HepG2 (cell line): Measurements from ENCODE around the gene TAF9B.

Source experiments
- FOSL2 ChIP-seq: sonication (generic); formaldehyde crosslinking; IDR thresholded peaks from 2 replicates; pipeline ENCODE4 v1.4.0; 2020; ENCODE audit warnings: missing genetic modification reagents
- TF ChIP-seq, protein P1 (sequence below): sonication (generic); formaldehyde crosslinking; IDR thresholded peaks from 2 replicates; pipeline ENCODE4 v1.4.0; 2020; ENCODE audit warnings: missing genetic modification reagents
- TF ChIP-seq, protein P2 (sequence below): sonication (generic); formaldehyde crosslinking; IDR thresholded peaks from 2 replicates; pipeline ENCODE4 v1.5.0; 2020; ENCODE audit warnings: mild to moderate bottlenecking, missing genetic modification reagents, moderate library complexity

GRCh38 chrX:78111140-78111931 is 28.1 kb downstream of the TAF9B start:
- TF ChIP-seq, protein P1, sequence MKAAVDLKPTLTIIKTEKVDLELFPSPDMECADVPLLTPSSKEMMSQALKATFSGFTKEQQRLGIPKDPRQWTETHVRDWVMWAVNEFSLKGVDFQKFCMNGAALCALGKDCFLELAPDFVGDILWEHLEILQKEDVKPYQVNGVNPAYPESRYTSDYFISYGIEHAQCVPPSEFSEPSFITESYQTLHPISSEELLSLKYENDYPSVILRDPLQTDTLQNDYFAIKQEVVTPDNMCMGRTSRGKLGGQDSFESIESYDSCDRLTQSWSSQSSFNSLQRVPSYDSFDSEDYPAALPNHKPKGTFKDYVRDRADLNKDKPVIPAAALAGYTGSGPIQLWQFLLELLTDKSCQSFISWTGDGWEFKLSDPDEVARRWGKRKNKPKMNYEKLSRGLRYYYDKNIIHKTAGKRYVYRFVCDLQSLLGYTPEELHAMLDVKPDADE (CRISPR knock-in tag): no peak
- TF ChIP-seq FOSL2 (CRISPR knock-in tag): peak; percentile 82
- TF ChIP-seq, protein P2, sequence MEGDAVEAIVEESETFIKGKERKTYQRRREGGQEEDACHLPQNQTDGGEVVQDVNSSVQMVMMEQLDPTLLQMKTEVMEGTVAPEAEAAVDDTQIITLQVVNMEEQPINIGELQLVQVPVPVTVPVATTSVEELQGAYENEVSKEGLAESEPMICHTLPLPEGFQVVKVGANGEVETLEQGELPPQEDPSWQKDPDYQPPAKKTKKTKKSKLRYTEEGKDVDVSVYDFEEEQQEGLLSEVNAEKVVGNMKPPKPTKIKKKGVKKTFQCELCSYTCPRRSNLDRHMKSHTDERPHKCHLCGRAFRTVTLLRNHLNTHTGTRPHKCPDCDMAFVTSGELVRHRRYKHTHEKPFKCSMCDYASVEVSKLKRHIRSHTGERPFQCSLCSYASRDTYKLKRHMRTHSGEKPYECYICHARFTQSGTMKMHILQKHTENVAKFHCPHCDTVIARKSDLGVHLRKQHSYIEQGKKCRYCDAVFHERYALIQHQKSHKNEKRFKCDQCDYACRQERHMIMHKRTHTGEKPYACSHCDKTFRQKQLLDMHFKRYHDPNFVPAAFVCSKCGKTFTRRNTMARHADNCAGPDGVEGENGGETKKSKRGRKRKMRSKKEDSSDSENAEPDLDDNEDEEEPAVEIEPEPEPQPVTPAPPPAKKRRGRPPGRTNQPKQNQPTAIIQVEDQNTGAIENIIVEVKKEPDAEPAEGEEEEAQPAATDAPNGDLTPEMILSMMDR (CRISPR knock-in tag): no peak
